ENCODE results near the gene TOM1L1.

DNA sequence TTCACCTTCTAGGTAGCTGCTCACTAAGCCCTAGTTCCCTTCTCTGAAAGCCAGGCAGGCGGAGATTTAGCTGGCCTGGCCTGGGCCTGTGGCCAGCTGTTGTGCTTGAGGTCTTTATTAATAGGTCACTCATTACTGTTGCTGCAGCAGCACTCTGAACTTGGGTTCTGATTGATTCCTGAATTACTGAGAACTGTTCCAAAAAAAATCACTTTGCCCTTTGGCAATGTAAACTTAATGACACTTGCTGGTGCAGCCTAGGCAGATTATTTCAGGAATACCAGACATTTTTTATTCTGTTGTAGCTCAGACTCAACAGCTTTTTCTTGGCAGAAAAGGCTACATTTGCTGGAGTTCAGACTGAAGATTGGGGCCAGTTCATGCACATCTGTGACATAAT lies 2.7 kb downstream of the TOM1L1 start:
- TF ChIP-seq, protein P1, sequence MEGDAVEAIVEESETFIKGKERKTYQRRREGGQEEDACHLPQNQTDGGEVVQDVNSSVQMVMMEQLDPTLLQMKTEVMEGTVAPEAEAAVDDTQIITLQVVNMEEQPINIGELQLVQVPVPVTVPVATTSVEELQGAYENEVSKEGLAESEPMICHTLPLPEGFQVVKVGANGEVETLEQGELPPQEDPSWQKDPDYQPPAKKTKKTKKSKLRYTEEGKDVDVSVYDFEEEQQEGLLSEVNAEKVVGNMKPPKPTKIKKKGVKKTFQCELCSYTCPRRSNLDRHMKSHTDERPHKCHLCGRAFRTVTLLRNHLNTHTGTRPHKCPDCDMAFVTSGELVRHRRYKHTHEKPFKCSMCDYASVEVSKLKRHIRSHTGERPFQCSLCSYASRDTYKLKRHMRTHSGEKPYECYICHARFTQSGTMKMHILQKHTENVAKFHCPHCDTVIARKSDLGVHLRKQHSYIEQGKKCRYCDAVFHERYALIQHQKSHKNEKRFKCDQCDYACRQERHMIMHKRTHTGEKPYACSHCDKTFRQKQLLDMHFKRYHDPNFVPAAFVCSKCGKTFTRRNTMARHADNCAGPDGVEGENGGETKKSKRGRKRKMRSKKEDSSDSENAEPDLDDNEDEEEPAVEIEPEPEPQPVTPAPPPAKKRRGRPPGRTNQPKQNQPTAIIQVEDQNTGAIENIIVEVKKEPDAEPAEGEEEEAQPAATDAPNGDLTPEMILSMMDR (IDR thresholded peaks at IDR 0.05), result no peak
- TF ChIP-seq POLR2A (IDR thresholded peaks at IDR 0.05), result no peak
